Stomach (tissue), 9 donors: Measurements from ENCODE around the gene PCA3. TPM values are rescaled to one million over a fixed set of nuclear protein-coding genes. Genes with fewer than 3 reads are reported as not detected.

Experiments
- DNase-seq, 2 donors: peaks; one replicate each; pipeline versions ENCODE4 v3.0.0 to v3.0.0-alpha.2; 2013 to 2019
- H3K27ac ChIP-seq, 5 donors: fragments of 200-600 bp in 4 of 5; sonication (generic) in 4 of 5; one replicate each; pipeline ENCODE4 v1.5.1; 2013 to 2019; ENCODE audit warnings: mild to moderate bottlenecking in 1 of 5, moderate library complexity in 1 of 5
- H3K27me3 ChIP-seq, 3 donors: fragments of 200-600 bp; sonication (generic); one replicate each; pipeline ENCODE4 v1.5.1; 2017 to 2019; ENCODE audit warnings: mixed run types in 1 of 3
- H3K36me3 ChIP-seq, 4 donors: fragments of 200-600 bp; sonication (generic); 1 replicate in 3 of 4; 2 replicates in 1 of 4; pipeline ENCODE4 v1.5.1; 2016 to 2019
- H3K4me1 ChIP-seq, 4 donors: fragments of 200-600 bp; sonication (generic); one replicate each; pipeline ENCODE4 v1.5.1; 2016 to 2019
- H3K4me3 ChIP-seq, 4 donors: fragments of 200-600 bp; sonication (generic) in 3 of 4; one replicate each; pipeline ENCODE4 v1.5.1; 2016 to 2019; ENCODE audit warnings: mild to moderate bottlenecking in 1 of 4
- H3K9me3 ChIP-seq, 4 donors: fragments of 200-600 bp; sonication (generic); one replicate each; pipeline ENCODE4 v1.5.1; 2016 to 2019
- CTCF ChIP-seq, 7 experiments: fragments of 450-650 bp in 4 of 7; fragments of 200-600 bp in 3 of 7; sonication (generic) in 3 of 7; IDR thresholded peaks; one replicate each; pipeline ENCODE4 v1.5.1; 2016 to 2019; ENCODE audit warnings: antibody characterized with exemption in 7 of 7, control low read depth in 2 of 7, mild to moderate bottlenecking in 1 of 7
- EP300 ChIP-seq: sonication (generic); formaldehyde crosslinking; IDR thresholded peaks from one replicate; pipeline ENCODE4 v1.6.1; 2017; ENCODE audit warnings: antibody characterized with exemption
- POLR2A ChIP-seq, 4 donors: fragments of 450-650 bp; IDR thresholded peaks; one replicate each; pipeline ENCODE4 v1.6.1; 2016; ENCODE audit warnings: antibody characterized with exemption in 4 of 4, control low read depth in 2 of 4, mild to moderate bottlenecking in 1 of 4, moderate library complexity in 1 of 4
- POLR2AphosphoS5 ChIP-seq, 3 donors: sonication (generic); formaldehyde crosslinking; IDR thresholded peaks; one replicate each; pipeline ENCODE4 v1.6.1; 2016; ENCODE audit warnings: antibody characterized with exemption in 3 of 3
- WGBS, 5 donors: extraction: QIAGEN DNeasy Blood & Tissue Kit in 3 of 5; methylation state at CpG; one replicate each; pipeline versions ENCODE4 v1.1.5 to v1.1.7; 2013 to 2018; 5-methylcytosine and 5-hydroxymethylcytosine counted together
- intact Hi-C: fragments of 100-400 bp; cut with DNase I; formaldehyde crosslinking; loops from one replicate; pipeline ENCODE4 v1.15.1; 2023; ENCODE audit warnings: low total_unique reads
- polyA plus RNA-seq, 3 donors: library from polyadenylated mRNA; stranded (reverse); fragments of 200-250 nt; gene quantifications; one replicate each; pipeline ENCODE4 v1.2.3, GENCODE V29; 2013
- total RNA-seq, 5 donors: library from RNA; depleted of rRNA; stranded (reverse); fragments of >200 nt; gene quantifications; one replicate each; pipeline versions ENCODE4 v1.1.0 to v1.2.3, GENCODE V29; 2014 to 2016
- donor health status: healthy with polysubstance abuse.
- donor health status: Bipolar disorder and iron deficiency.
- donor health status: healthy.

The PCA3 gene
- total and polyA plus RNA-seq, 8 donors: 0.45 to 0.73 TPM; not detected in 6

- Histone ChIP-seq H3K36me3 (no peaks in the 10 kb centered on the region), H3K27ac (no peak overlapping the region), H3K27me3 (peaks cover 0 to 5% (median 0%) of the 10 kb centered on the region in 3 donors), H3K4me1 (peaks cover 0 to 11% (median under 1%) of the 10 kb centered on the region in 4 donors), H3K9me3 (no peaks in the 10 kb centered on the region), H3K4me3 (no peak overlapping the region)
- WGBS, 5 donors: 6 to 26% (median 15%) methylated on average over 1 of the region's 1 CpG
- intact Hi-C loops: no loop called here
- DNase-seq: peak in 1 of 2 donors; percentile 7
- no peak for TF ChIP-seq POLR2A (IDR thresholded peaks at IDR 0.05)
- TF ChIP-seq CTCF (IDR thresholded peaks at IDR 0.05): no peak
- no peak for TF ChIP-seq EP300
- no peak for TF ChIP-seq POLR2AphosphoS5 (IDR thresholded peaks at IDR 0.05)
These were observed 2.8 kb upstream of the PCA3 start for GRCh38 chr9:76761448-76761847.

GRCh38 chr9:76766126-76766525 lies 1.9 kb downstream of the PCA3 start:
- H3K4me1 ChIP-seq: peaks cover 0 to 11% (median 0%) of the 10 kb centered on the region in 4 donors
- no peaks in the 10 kb centered on the region for H3K27me3 ChIP-seq
- no peaks in the 10 kb centered on the region for H3K9me3 ChIP-seq
- H3K27ac ChIP-seq: no peak overlapping the region
- no peak overlapping the region for H3K4me3 ChIP-seq
- no peak for DNase-seq
- intact Hi-C loops: no loop called here
- no peaks in the 10 kb centered on the region for H3K36me3 ChIP-seq
- TF ChIP-seq POLR2A (IDR thresholded peaks at IDR 0.05) (no peak), POLR2AphosphoS5 (IDR thresholded peaks at IDR 0.05) (no peak), CTCF (IDR thresholded peaks at IDR 0.05) (no peak), EP300 (no peak)
- 71 to 90% (median 84%) methylated on average over 3 of the region's 3 CpGs for WGBS, 5 donors

- intact Hi-C loops: no loop called here
- 49 to 70% (median 68%) methylated on average over 5 of the region's 5 CpGs for WGBS, 5 donors
- TF ChIP-seq EP300 (no peak), CTCF (IDR thresholded peaks at IDR 0.05) (no peak), POLR2A (IDR thresholded peaks at IDR 0.05) (no peak), POLR2AphosphoS5 (IDR thresholded peaks at IDR 0.05) (no peak)
- Histone ChIP-seq H3K4me3 (no peak overlapping the region), H3K27ac (no peak overlapping the region), H3K4me1 (peaks cover 0 to 11% (median 0%) of the 10 kb centered on the region in 4 donors), H3K9me3 (no peaks in the 10 kb centered on the region), H3K27me3 (no peaks in the 10 kb centered on the region), H3K36me3 (no peaks in the 10 kb centered on the region)
- DNase-seq: no peak
These were observed 8.6 kb downstream of the PCA3 start for GRCh38 chr9:76772686-76773445.

- DNase-seq: no peak
- no peaks in the 10 kb centered on the region for H3K27me3 ChIP-seq
- no peak for TF ChIP-seq EP300
- TF ChIP-seq POLR2A (IDR thresholded peaks at IDR 0.05): no peak
- TF ChIP-seq CTCF (IDR thresholded peaks at IDR 0.05): no peak
- no peak for TF ChIP-seq POLR2AphosphoS5 (IDR thresholded peaks at IDR 0.05)
- H3K27ac ChIP-seq: no peak overlapping the region
- no peak overlapping the region for H3K4me3 ChIP-seq
- intact Hi-C loops: no loop called here
- no peaks in the 10 kb centered on the region for H3K4me1 ChIP-seq
- no peaks in the 10 kb centered on the region for H3K36me3 ChIP-seq
- H3K9me3 ChIP-seq: no peaks in the 10 kb centered on the region
These were observed 20.6 kb downstream of the PCA3 start for GRCh38 chr9:76784881-76785280.
